ENCODE measurements around the gene ODAD2.

DNA sequence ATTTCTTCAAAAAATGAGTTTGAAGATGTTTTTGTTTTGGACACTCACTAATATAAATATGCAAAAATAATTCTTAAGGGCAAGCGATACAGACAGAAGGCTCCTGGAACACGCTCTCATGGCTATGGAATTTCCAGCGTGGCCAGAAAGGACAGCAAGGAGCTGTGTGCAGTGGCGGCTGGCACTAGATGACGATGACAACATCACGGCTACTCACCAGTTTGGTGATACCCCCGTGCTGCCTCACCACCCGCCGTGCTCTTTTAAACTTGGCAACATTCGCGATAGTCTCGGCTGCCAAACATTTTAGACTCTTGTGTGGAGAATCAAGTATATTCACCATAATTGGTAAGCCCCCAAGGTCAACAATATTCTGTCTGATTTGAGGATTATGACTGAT is 54.9 kb downstream of the ODAD2 start:
- TF ChIP-seq TCF7L2 (IDR thresholded peaks at IDR 0.05; ENCODE audit: low read depth, low read length) (no peak), CTCF (IDR thresholded peaks at IDR 0.05) (no peak), POLR2AphosphoS5 (IDR thresholded peaks at IDR 0.05; ENCODE audit: low read depth, low read length) (no peak)
